ENCODE data around the gene METTL16.

DNA sequence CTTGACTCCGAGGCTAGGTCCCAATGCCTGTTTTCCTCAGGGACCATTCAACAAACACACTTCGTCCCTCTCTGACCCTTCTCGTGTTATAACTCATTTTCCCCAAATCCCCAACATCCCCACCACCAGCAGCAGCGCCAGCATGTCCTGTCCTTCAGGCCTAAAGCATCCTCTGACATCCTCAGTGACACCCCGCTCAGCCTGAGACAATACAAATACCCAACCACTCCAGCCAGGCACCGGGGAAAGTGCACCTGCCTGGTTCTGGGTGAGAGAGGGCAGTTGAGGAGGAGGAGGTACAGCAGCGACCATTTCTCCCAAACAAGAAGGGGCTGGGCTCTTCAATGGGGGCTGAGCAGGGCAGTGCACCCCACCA lies 115.5 kb downstream of the METTL16 start:
- TF ChIP-seq TOX (CRISPR knock-in tag; IDR thresholded peaks at IDR 0.05; ENCODE audit: borderline replicate concordance) (no peak), PATZ1 (CRISPR knock-in tag; IDR thresholded peaks at IDR 0.05; ENCODE audit: borderline replicate concordance) (no peak), TCF4 (CRISPR knock-in tag; IDR thresholded peaks at IDR 0.05; ENCODE audit: borderline replicate concordance) (no peak), ESRRG (CRISPR knock-in tag; IDR thresholded peaks at IDR 0.05) (no peak), OSR1 (CRISPR knock-in tag; IDR thresholded peaks at IDR 0.05) (no peak)
